Trophoblast cell (in vitro differentiated cells and primary cell): ENCODE data around the gene SPAG16.

Experiments used
- DNase-seq, 2 donors: peaks; one replicate each; pipeline ENCODE4 v3.0.0-alpha.2; 2016
- H2AFZ ChIP-seq: 2 replicates; pipeline ENCODE4 v1.6.1; 2013; ENCODE audit warnings: low read length, moderate library complexity, mild to moderate bottlenecking; ENCODE audit not compliant: insufficient read depth, poor library complexity
- H2AK5ac ChIP-seq: 2 replicates; pipeline ENCODE4 v1.6.1; 2013; ENCODE audit warnings: mild to moderate bottlenecking, low read length
- H2BK120ac ChIP-seq: 2 replicates; pipeline ENCODE4 v1.6.1; 2013; ENCODE audit warnings: low read length, mild to moderate bottlenecking, moderate library complexity; ENCODE audit not compliant: insufficient read depth, poor library complexity
- H2BK12ac ChIP-seq: 2 replicates; pipeline ENCODE4 v1.6.1; 2013; ENCODE audit warnings: mild to moderate bottlenecking, low read length, moderate library complexity
- H2BK5ac ChIP-seq: 2 replicates; pipeline ENCODE4 v1.6.1; 2013; ENCODE audit warnings: low read length, low read depth, moderate library complexity, mild to moderate bottlenecking; ENCODE audit not compliant: poor library complexity
- H3K14ac ChIP-seq: 2 replicates; pipeline ENCODE4 v1.6.1; 2013; ENCODE audit warnings: mild to moderate bottlenecking, low read length
- H3K18ac ChIP-seq: 2 replicates; pipeline ENCODE4 v1.6.1; 2013; ENCODE audit warnings: mild to moderate bottlenecking, low read length
- H3K23ac ChIP-seq: 2 replicates; pipeline ENCODE4 v1.6.1; 2013; ENCODE audit warnings: low read length
- H3K27ac ChIP-seq: 2 replicates; pipeline ENCODE4 v1.5.1; 2013; ENCODE audit warnings: low read depth, mild to moderate bottlenecking, inconsistent platforms, low read length, moderate library complexity
- H3K27me3 ChIP-seq: 2 replicates; pipeline ENCODE4 v1.6.1; 2013; ENCODE audit warnings: inconsistent platforms, mild to moderate bottlenecking, low read length, moderate library complexity; ENCODE audit not compliant: insufficient read depth
- H3K36me3 ChIP-seq, 2 experiments: 1 replicate in 1 of 2; 2 replicates in 1 of 2; pipeline ENCODE4 v1.6.1; 2013; ENCODE audit warnings: low read length in 2 of 2, mild to moderate bottlenecking in 2 of 2, moderate library complexity in 1 of 2; ENCODE audit not compliant: insufficient read depth in 2 of 2, control insufficient read depth in 1 of 2
- H3K4ac ChIP-seq: 2 replicates; pipeline ENCODE4 v1.6.1; 2013; ENCODE audit warnings: low read depth, mild to moderate bottlenecking, low read length, moderate library complexity
- H3K4me1 ChIP-seq, 2 experiments: 1 replicate in 1 of 2; 2 replicates in 1 of 2; pipeline ENCODE4 v1.6.1; 2013; ENCODE audit warnings: low read length in 2 of 2, mild to moderate bottlenecking in 2 of 2, moderate library complexity in 1 of 2; ENCODE audit not compliant: insufficient read depth in 2 of 2, control insufficient read depth in 1 of 2
- H3K4me2 ChIP-seq: 2 replicates; pipeline ENCODE4 v1.6.1; 2013; ENCODE audit warnings: inconsistent platforms, mild to moderate bottlenecking, low read length, moderate library complexity
- H3K4me3 ChIP-seq: 2 replicates; pipeline ENCODE4 v1.5.1; 2013; ENCODE audit warnings: mild to moderate bottlenecking, low read depth, low read length, inconsistent platforms
- H3K79me1 ChIP-seq: one replicate; pipeline ENCODE4 v1.6.1; 2013; ENCODE audit warnings: low read length
- H3K79me2 ChIP-seq: 2 replicates; pipeline ENCODE4 v1.6.1; 2013; ENCODE audit warnings: low read length, mild to moderate bottlenecking; ENCODE audit not compliant: control insufficient read depth, insufficient read depth, poor library complexity
- H3K9ac ChIP-seq: 2 replicates; pipeline ENCODE4 v1.6.1; 2013; ENCODE audit warnings: mild to moderate bottlenecking, low read length
- H3K9me3 ChIP-seq: 2 replicates; pipeline ENCODE4 v1.6.1; 2013; ENCODE audit warnings: low read depth, mild to moderate bottlenecking, control low read depth, inconsistent platforms, low read length; ENCODE audit not compliant: insufficient read depth
- H4K12ac ChIP-seq: 2 replicates; pipeline ENCODE4 v1.6.1; 2013; ENCODE audit warnings: low read depth, mild to moderate bottlenecking, low read length, moderate library complexity
- H4K8ac ChIP-seq: 2 replicates; pipeline ENCODE4 v1.6.1; 2013; ENCODE audit warnings: low read depth, mild to moderate bottlenecking, low read length, moderate library complexity
- H4K91ac ChIP-seq: one replicate; pipeline ENCODE4 v1.6.1; 2013; ENCODE audit warnings: low read depth, mild to moderate bottlenecking, low read length, moderate library complexity
- WGBS: extraction: QIAGEN DNeasy Blood & Tissue Kit; methylation state at CpG from one replicate; pipeline ENCODE4 v1.1.7; 2013; ENCODE audit warnings: missing lambda C conversion rate; ENCODE audit not compliant: insufficient read length, insufficient coverage; ENCODE audit errors: extremely low coverage; 5-methylcytosine and 5-hydroxymethylcytosine counted together

The SPAG16 gene

DNA sequence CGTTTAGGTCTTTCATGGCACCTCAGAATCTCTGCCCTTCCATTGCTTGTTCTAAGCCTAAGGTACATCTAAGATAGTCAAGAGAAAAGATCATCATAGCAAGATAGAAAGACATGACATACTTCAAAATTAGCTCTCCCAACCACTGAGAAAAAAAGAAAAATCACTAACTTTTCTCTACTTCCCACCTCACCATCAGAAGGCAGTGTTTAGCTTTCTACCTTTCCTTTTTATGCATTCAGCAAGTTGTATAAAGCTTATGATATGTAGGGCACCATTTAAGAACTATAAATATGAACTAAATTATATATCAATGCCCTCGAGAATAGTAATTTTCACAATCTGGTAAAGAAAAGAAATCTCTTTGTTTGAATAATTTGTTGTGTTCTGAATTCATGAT is 794.8 kb downstream of the SPAG16 start:
- H3K18ac ChIP-seq = no peak overlapping the region
- H3K23ac ChIP-seq = no peak overlapping the region
- no peak overlapping the region for H3K27ac ChIP-seq
- no peak overlapping the region for H3K9ac ChIP-seq
- H3K14ac ChIP-seq = no peak overlapping the region
- no peak overlapping the region for H3K4me3 ChIP-seq
- no peak overlapping the region for H2AFZ ChIP-seq
- no peak overlapping the region for H3K4me2 ChIP-seq
- WGBS = no CpG with 5 or more reads among the region's 2 CpGs
- no peak overlapping the region for H2AK5ac ChIP-seq
- no peak for DNase-seq
- H4K8ac ChIP-seq = no peak overlapping the region
- no peaks in the 10 kb centered on the region for H3K79me1 ChIP-seq
- no peak overlapping the region for H3K4ac ChIP-seq
- H3K4me1 ChIP-seq = no peaks in the 10 kb centered on the region
- H3K79me2 ChIP-seq = no peaks in the 10 kb centered on the region
- H2BK12ac ChIP-seq = no peak overlapping the region
- no peak overlapping the region for H2BK5ac ChIP-seq
- no peak overlapping the region for H4K91ac ChIP-seq
- no peaks in the 10 kb centered on the region for H3K9me3 ChIP-seq
- H3K36me3 ChIP-seq = no peaks in the 10 kb centered on the region
- H3K27me3 ChIP-seq = no peaks in the 10 kb centered on the region
- no peak overlapping the region for H2BK120ac ChIP-seq
- no peak overlapping the region for H4K12ac ChIP-seq

DNA sequence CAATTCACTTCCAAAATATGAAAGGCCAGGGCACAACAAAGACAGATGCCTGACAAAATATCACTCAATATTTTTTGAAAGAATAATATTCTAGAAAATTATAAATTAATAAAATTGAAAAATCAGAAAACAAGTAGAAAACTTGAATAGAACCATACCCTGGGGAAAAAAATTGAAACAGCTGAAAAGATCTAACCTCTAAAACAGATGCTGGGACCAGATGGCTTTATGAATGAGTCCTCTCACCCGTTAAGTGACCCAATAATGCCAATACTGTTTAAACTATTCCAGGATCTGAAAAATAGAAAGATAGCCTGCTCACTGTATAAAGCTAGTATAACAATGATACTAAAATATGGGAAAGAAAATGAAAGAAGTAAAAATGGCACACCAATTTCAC is 804.3 kb downstream of the SPAG16 start:
- H2BK120ac ChIP-seq = no peak overlapping the region
- H3K79me2 ChIP-seq = no peaks in the 10 kb centered on the region
- no peaks in the 10 kb centered on the region for H3K27me3 ChIP-seq
- H2AK5ac ChIP-seq = no peak overlapping the region
- H3K4me3 ChIP-seq = no peak overlapping the region
- no CpG with 5 or more reads among the region's 1 CpG for WGBS
- no peak overlapping the region for H4K8ac ChIP-seq
- H3K23ac ChIP-seq = no peak overlapping the region
- no peak overlapping the region for H3K4me2 ChIP-seq
- peaks cover 5% of the 10 kb centered on the region for H3K79me1 ChIP-seq
- H3K9ac ChIP-seq = no peak overlapping the region
- H3K14ac ChIP-seq = no peak overlapping the region
- H3K9me3 ChIP-seq = no peaks in the 10 kb centered on the region
- H3K4ac ChIP-seq = no peak overlapping the region
- H3K27ac ChIP-seq = no peak overlapping the region
- H3K36me3 ChIP-seq = no peaks in the 10 kb centered on the region
- peaks cover 4 to 6% of the 10 kb centered on the region in 2 experiments for H3K4me1 ChIP-seq
- no peak overlapping the region for H2AFZ ChIP-seq
- no peak overlapping the region for H4K91ac ChIP-seq
- no peak for DNase-seq
- no peak overlapping the region for H2BK5ac ChIP-seq
- no peak overlapping the region for H3K18ac ChIP-seq
- H2BK12ac ChIP-seq = no peak overlapping the region
- H4K12ac ChIP-seq = no peak overlapping the region

DNA sequence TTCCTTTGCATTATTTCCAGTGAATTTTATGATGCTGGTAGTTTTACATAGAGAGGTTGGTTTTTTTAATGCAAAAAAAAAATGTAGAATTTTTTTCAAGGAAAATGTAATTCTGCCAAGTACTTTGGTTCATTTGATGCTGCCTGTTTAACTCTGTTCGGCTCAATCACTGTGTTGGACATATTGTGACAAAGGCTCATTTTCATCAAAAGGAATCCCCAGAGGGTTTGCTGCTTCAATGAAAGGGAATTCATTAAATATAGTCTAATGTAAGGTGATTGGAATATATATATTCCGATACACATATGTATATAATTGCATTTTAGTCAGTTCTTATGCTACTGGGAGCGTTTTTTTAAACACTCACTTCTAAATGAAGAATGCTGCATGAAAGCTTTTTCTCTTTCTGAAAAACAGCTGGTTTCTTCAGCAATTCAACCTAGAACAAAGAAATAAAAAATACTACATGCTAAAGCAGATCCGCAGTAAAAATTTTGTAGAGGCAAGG is 812.0 kb downstream of the SPAG16 start:
- no peak overlapping the region for H4K8ac ChIP-seq
- H3K18ac ChIP-seq = no peak overlapping the region
- no peaks in the 10 kb centered on the region for H3K79me2 ChIP-seq
- no peak overlapping the region for H3K4me3 ChIP-seq
- H3K36me3 ChIP-seq = no peaks in the 10 kb centered on the region
- no peak overlapping the region for H2BK120ac ChIP-seq
- no peak overlapping the region for H3K14ac ChIP-seq
- H3K9me3 ChIP-seq = no peaks in the 10 kb centered on the region
- H2AFZ ChIP-seq = no peak overlapping the region
- WGBS = no CpG with 5 or more reads among the region's 4 CpGs
- H3K27ac ChIP-seq = no peak overlapping the region
- no peak overlapping the region for H2AK5ac ChIP-seq
- H4K91ac ChIP-seq = no peak overlapping the region
- no peaks in the 10 kb centered on the region for H3K79me1 ChIP-seq
- no peak overlapping the region for H4K12ac ChIP-seq
- H3K4ac ChIP-seq = no peak overlapping the region
- H2BK5ac ChIP-seq = no peak overlapping the region
- H3K23ac ChIP-seq = no peak overlapping the region
- H3K4me2 ChIP-seq = no peak overlapping the region
- no peaks in the 10 kb centered on the region for H3K4me1 ChIP-seq
- no peak for DNase-seq
- no peak overlapping the region for H2BK12ac ChIP-seq
- no peak overlapping the region for H3K9ac ChIP-seq
- no peaks in the 10 kb centered on the region for H3K27me3 ChIP-seq

DNA sequence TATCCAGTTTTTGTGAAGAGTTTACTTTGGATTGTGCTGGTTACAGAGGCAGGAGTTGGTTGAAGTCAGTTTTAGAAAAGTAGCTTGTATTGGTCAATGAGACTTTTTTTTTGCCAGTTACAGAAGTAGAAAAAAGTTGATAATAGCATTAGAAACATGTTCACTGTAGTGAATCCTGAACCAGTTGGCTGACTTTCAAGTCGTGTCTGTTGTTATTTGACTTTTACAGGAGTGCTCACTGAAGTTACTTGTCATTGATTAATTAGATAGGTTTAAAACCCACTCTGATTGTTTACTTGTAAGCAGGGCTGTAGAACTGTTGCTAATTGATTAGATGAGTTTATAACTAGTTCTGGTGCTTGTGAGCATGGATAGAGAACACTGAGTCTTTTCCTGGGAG is 814.5 kb downstream of the SPAG16 start:
- no peak for DNase-seq
- Histone ChIP-seq H2BK12ac (no peak overlapping the region), H3K4me3 (no peak overlapping the region), H3K23ac (no peak overlapping the region), H3K27ac (no peak overlapping the region), H3K4ac (no peak overlapping the region), H3K36me3 (no peaks in the 10 kb centered on the region), H3K27me3 (no peaks in the 10 kb centered on the region), H3K4me2 (no peak overlapping the region), H3K4me1 (peaks cover 6 to 7% of the 10 kb centered on the region in 2 experiments), H3K14ac (no peak overlapping the region), H3K79me1 (peaks cover 5% of the 10 kb centered on the region), H2BK120ac (no peak overlapping the region), H2BK5ac (no peak overlapping the region), H4K91ac (no peak overlapping the region), H3K79me2 (no peaks in the 10 kb centered on the region), H3K9me3 (no peaks in the 10 kb centered on the region), H2AK5ac (no peak overlapping the region), H3K18ac (no peak overlapping the region), H3K9ac (no peak overlapping the region), H4K8ac (no peak overlapping the region), H2AFZ (no peak overlapping the region), H4K12ac (no peak overlapping the region)
- no CpG with 5 or more reads among the region's 1 CpG for WGBS
